GM19468 (cell line): ENCODE results near the gene DOCK10.
"Not testable (repeated sequence)": the region's sequence is repeated elsewhere in the genome, so short reads cannot be mapped to it uniquely, and the experiment has no call there.

Experiments
- ATAC-seq: cut with Tn5 transposase; IDR thresholded peaks from one replicate; pipeline ENCODE4 v1.9.1; 2021; ENCODE audit warnings: mild to moderate bottlenecking, moderate library complexity, moderate number of reproducible peaks; ENCODE audit not compliant: unreplicated experiment; ENCODE audit errors: extremely low read depth

Gene DOCK10

DNA sequence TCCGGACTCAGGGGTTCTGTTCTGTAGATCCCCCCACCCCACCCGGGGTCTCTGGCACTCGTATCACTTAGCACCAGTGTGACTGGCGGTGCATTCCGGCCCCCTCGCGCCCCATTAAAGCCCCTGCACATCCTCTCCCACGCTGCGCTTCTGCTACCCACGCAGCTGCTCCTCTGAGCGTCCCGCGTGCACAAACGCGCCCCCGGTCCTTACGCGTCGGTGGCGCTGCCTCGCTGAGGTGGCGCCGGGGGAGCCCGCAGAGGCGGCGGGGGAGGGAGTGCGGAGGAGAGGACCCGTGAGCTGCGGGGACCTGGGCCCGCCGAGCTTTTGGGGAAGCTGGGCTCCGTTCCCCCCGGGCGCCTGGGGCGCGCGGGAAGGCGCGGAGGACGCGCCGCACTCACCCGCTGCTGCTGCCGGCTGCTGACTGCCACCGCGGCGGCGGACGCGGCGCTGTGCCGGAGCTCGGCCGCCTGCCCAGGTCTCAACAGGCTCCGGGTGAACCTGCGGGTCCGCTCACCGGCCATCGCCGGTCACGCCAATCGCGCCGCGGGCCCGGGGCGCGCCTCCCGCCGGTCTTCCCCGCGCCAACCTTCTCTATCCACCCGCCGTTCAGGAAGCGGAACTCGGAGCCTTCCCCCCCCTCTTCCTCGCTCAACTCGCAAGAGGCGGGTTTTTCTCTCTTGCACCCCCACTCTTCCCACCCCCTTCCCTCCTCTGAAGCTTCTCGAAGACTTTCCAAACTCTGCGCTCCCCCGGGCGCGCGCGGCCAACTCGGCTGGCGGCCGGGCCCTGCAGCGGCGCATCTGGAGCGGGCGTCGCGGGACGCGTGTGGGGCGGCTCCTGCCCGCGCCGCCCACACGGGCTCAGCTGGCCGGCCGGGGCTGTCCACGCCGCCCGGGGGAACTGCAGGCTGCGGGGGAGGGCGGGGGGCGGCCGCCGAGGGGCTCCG, at the start of gene DOCK10:
DOCK10 (minus strand) TSS at position 618 of the 949 bp plus-strand sequence; CDS start at position 524, 94 bp downstream.
- ATAC-seq: peak; percentile 7

DNA sequence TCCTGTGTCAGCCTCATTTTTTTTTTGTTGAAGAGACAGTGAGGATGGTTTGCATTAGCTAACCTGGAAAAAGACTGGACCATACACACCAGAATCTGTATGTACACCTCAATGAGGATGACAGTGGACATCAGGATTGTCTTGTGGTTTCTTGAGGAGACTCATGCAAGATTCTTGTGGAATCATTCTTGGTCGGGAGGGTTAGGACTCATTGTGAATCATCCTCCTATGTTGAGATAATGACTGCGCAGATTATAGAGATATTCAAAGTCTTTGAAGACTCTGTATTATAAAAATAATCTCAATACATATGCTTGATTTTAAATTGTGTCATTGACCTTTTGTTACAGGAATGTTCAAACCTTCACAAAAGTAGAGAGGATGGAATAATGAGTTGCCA, 49.1 kb upstream of the DOCK10 start:
- no peak for ATAC-seq

DNA sequence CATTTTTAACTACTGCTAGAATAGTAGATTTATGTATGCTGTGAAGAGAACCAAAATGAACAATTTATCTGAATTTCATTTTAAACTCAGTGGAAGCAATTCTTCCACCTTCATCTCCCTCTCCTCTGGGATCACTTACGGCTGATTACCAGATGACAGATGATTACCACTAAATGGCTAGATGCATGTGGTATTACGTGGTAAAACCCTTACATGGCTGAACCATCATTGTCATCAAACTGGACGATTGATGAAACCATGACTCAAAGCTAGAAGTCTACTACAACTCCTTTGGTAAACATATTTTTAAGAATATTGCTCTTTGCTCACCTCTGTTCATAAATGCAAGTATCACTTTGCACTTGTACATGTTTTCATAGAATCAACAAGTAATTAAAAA, 48.5 kb upstream of the DOCK10 start:
- ATAC-seq: no peak

- no peak for ATAC-seq
These were observed 44.6 kb upstream of the DOCK10 start for GRCh38 chr2:225086915-225087314.

- no peak for ATAC-seq
These were observed 44.2 kb upstream of the DOCK10 start for GRCh38 chr2:225086439-225086838.

DNA sequence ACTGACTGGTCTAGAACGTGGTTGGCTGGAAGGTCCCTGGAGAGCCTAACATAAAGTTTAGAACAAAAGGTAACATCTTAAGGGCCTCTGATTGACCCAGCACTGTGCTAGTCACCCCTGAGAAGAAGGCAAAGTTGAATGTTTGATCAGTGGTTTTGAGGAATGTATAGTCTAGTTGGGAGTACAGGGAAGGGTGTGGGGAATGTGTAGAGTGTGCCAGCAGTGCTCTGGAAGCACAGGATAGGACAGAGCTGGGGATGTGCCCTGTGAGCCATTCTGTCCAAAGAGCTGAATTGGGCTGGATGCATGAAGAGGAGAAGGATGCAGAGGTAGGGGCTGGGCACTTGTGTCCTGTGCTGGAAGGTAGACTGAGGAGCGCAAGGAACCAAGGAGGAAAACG, 41.0 kb upstream of the DOCK10 start:
- ATAC-seq: no peak

DNA sequence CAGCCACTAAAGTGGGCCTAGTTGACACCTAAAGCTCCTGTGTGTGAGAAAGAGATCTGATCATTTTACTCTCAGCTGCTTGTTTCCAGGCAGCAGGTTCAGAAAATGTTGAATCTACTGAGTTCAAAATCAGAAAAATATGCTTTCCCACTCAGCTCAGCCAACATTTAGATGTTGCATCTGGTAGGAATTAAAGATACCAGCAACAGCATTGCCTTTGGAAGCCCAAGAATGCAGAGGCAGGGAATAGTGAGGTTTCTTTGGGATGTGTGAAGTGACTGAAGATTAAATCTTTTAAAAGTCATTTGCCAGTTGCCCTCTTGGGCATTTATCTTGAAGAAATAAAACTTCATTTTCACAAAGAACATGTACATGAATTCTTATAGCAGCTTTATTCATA, 33.9 kb upstream of the DOCK10 start:
- ATAC-seq: no peak

GRCh38 chr2:225074919-225075681, 32.8 kb upstream of the DOCK10 start:
- ATAC-seq: no peak

DNA sequence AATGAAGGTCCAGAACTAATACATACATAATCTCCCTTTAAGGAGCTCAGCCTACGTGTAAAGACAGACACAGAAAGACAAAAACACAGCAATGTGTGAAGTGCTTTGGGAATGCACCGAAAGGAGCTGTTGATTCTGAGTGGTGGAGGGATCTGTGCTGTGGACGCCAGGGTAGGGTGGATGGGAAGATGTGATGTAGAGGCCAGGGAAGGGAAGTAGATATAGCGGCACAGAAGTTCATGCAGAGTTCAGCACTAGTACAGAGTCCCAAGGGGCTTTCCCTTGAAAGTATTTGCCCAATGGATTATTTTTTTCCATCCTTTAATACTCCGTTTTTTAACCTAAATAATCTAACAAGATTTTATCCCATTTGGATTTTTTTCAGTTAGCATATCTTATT, 32.1 kb upstream of the DOCK10 start:
- ATAC-seq: no peak

DNA sequence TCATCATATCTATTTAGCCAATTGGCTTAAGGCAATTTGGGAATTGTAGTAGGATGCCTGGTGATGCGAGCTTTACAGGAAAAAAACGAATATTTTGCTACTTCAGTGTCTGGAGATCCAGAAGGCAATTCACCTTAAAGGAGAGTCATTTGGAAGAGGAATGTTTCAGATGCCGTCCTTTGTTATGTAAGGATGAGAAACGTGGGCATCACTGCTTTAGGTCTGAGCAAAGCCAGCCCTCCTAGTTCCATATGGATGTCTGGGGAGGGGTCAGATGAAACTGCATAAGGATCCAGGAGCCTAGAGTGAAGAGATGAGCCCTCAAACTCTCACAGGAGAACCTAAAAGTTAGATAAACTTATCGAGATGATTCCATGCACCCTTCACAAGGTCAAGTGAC, 30.9 kb upstream of the DOCK10 start:
- ATAC-seq: no peak

DNA sequence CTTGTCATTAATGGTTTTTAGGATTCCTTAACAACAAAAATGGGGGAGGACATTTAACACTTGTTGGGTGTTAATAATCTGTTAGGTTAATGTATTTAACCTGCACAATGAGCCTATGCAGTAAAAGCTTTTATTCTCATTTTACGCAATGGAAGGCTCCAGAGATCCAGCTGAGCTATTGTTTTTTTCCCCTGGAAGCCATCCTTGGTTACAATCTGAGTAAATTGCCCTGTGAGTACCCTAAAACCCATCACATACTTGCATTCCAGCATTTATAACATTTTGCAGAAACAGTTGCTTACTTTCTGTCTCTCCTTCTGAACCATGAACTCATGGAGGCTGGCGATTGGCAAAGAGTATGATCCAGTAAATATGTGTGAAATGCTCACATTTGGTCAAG, 30.2 kb upstream of the DOCK10 start:
- ATAC-seq: no peak

- ATAC-seq: no peak
These were observed 28.5 kb upstream of the DOCK10 start for GRCh38 chr2:225070811-225071210.

DNA sequence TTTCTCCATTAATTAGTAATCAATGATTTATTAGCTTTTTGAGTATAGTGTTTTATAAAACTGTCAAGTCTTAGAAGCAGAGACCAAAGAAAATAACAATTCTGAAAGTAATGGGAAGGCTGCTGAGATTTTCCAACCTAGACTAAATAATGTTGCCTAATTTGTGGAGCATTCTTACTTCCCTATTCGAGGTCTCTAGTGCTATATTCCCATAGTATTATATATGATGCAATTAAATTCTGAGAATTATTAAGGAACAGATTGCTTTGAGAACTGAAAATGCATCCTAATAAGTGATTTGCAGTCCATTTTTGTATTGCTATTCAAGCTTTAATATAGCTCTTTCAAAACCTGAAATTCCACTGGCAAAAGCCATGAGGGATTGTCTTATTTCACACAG, 27.7 kb upstream of the DOCK10 start:
- ATAC-seq: no peak

GRCh38 chr2:225069477-225069876, 27.2 kb upstream of the DOCK10 start:
- ATAC-seq: no peak

DNA sequence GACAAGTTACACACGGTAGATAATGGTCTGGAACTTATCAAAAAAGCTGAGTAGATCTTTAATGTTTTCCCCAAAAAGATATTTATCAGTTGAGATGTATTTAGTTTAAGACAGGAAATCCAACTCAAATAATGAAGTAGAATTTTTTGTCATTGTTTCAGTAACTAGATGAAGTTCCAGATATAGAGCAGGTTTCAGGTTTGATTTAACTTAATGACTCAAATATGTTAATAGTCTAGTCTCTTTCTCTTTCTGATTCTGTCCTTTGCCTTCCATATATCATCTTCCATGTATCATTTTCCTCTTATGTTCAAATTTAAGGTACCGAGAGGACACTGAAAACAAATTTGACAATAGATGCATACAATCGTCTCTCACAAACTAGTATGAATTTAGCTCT, 23.6 kb upstream of the DOCK10 start:
- no peak for ATAC-seq

DNA sequence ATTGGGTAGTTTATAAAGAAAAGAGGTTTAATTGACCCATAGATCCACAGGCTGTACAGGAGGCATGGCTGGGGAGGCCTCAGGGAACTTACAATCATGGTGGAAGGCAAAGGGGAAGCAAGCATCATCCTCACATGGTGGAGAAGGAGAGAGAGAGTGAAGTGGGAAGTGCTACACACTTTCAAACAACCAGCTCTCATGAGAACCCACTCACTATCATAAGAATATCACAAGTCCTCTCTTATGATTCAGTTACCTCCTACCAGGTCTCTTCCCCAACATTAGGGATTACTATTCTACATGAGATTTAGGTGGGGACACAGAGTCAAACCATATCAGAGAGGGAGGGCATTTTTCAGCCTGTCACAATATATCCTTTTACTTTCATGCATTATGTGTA, 22.7 kb upstream of the DOCK10 start:
- ATAC-seq: no peak

GRCh38 chr2:225064362-225064761, 22.1 kb upstream of the DOCK10 start:
- peak; percentile 58 for ATAC-seq

GRCh38 chr2:225056330-225057073, 14.2 kb upstream of the DOCK10 start:
- ATAC-seq: no peak

GRCh38 chr2:225055714-225056113, 13.4 kb upstream of the DOCK10 start:
- ATAC-seq: no peak

- ATAC-seq: peak; percentile 42
These were observed 10.4 kb upstream of the DOCK10 start for GRCh38 chr2:225052703-225053102.

GRCh38 chr2:225047502-225047901, 5.2 kb upstream of the DOCK10 start:
- not testable (repeated sequence) for ATAC-seq
